ENCODE results near the gene CRY1.

CRY1 gene

DNA sequence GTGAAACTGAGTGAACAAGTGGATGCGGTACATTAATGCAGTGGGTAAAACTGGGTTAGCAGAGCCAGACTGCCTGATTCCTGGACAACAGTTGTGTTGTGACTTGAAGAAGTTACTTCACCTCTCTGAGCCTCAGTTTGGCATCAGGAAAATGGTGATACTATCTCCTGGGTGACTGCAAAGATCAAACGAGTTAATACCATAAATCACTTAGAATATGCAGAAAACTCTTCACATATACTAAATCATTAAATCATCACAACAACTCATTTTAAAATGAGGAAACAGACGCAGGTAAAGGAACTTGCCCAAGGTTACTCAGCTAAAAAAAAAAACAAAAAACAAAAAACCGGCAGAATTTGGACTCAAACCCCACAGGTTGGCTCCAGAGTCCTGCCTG, 107.2 kb downstream of the CRY1 start:
- Histone ChIP-seq H3K9ac (ENCODE audit: low read length) (peak overlapping the region; percentile 86), H3K9me3 (ENCODE audit: insufficient read depth, low read length) (no peaks in the 10 kb centered on the region), H3K4me2 (ENCODE audit: low read depth, low read length, poor library complexity, severe bottlenecking) (peak overlapping the region; percentile 96), H4K20me1 (ENCODE audit: low read depth, low read length) (no peaks in the 10 kb centered on the region), H3K4me3 (ENCODE audit: insufficient read depth, low read length, poor library complexity, severe bottlenecking) (peak overlapping the region; percentile 98), H2AFZ (ENCODE audit: low read depth, low read length, severe bottlenecking) (peak overlapping the region; percentile 99), H3F3A (ENCODE audit: insufficient read depth) (no peaks in the 10 kb centered on the region), H3K27me3 (ENCODE audit: low read length) (no peaks in the 10 kb centered on the region), H3K79me2 (ENCODE audit: insufficient read depth, low read length) (no peaks in the 10 kb centered on the region), H3K27ac (ENCODE audit: low read depth, low read length) (no peak overlapping the region), H3K36me3 (ENCODE audit: low read length) (peaks cover 5% of the 10 kb centered on the region; the same call in 1 of the 2 replicates), H3K9me2 (replicated peaks; ENCODE audit: insufficient read depth, low read length) (no peaks in the 10 kb centered on the region)
- no peak for TF ChIP-seq EZH2phosphoT487 (conservative IDR thresholded peaks at IDR 0.05; ENCODE audit: low read length)
- TF ChIP-seq, protein P1, sequence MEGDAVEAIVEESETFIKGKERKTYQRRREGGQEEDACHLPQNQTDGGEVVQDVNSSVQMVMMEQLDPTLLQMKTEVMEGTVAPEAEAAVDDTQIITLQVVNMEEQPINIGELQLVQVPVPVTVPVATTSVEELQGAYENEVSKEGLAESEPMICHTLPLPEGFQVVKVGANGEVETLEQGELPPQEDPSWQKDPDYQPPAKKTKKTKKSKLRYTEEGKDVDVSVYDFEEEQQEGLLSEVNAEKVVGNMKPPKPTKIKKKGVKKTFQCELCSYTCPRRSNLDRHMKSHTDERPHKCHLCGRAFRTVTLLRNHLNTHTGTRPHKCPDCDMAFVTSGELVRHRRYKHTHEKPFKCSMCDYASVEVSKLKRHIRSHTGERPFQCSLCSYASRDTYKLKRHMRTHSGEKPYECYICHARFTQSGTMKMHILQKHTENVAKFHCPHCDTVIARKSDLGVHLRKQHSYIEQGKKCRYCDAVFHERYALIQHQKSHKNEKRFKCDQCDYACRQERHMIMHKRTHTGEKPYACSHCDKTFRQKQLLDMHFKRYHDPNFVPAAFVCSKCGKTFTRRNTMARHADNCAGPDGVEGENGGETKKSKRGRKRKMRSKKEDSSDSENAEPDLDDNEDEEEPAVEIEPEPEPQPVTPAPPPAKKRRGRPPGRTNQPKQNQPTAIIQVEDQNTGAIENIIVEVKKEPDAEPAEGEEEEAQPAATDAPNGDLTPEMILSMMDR (IDR thresholded peaks at IDR 0.05; ENCODE audit: insufficient read depth, low read length, poor library complexity, severe bottlenecking), result no peak

DNA sequence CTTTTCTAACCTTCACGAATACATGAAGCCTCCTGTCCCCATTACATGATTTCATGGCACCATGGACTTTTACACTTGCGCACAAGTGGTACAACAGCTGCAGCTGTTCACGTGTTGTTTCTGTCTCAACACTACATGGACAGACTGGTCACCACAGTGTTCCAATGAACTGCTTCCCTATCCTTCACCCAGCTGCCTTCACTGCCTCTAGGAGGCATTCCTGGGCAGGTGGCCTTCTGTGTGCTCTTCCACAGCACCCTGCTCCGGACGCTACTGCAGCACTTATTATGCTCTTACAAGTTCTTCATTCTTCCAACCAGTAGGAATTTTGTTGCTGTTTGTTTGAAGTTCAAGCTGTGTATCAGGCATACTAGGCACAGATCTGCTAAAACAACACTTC, 107.9 kb downstream of the CRY1 start:
- Histone ChIP-seq H3K79me2 (ENCODE audit: insufficient read depth, low read length) (no peaks in the 10 kb centered on the region), H3K4me2 (ENCODE audit: low read depth, low read length, poor library complexity, severe bottlenecking) (no peak overlapping the region), H3K9ac (ENCODE audit: low read length) (no peak overlapping the region), H3K9me3 (ENCODE audit: insufficient read depth, low read length) (no peaks in the 10 kb centered on the region), H3K9me2 (replicated peaks; ENCODE audit: insufficient read depth, low read length) (no peaks in the 10 kb centered on the region), H4K20me1 (ENCODE audit: low read depth, low read length) (no peaks in the 10 kb centered on the region), H3K4me3 (ENCODE audit: insufficient read depth, low read length, poor library complexity, severe bottlenecking) (no peak overlapping the region), H3K36me3 (ENCODE audit: low read length) (peaks cover 5% of the 10 kb centered on the region; the same call in 1 of the 2 replicates), H2AFZ (ENCODE audit: low read depth, low read length, severe bottlenecking) (no peak overlapping the region), H3F3A (ENCODE audit: insufficient read depth) (no peaks in the 10 kb centered on the region), H3K27me3 (ENCODE audit: low read length) (no peaks in the 10 kb centered on the region), H3K27ac (ENCODE audit: low read depth, low read length) (no peak overlapping the region)
- TF ChIP-seq EZH2phosphoT487 (conservative IDR thresholded peaks at IDR 0.05; ENCODE audit: low read length), result no peak
- TF ChIP-seq, protein P1 (IDR thresholded peaks at IDR 0.05; ENCODE audit: insufficient read depth, low read length, poor library complexity, severe bottlenecking), result no peak

DNA sequence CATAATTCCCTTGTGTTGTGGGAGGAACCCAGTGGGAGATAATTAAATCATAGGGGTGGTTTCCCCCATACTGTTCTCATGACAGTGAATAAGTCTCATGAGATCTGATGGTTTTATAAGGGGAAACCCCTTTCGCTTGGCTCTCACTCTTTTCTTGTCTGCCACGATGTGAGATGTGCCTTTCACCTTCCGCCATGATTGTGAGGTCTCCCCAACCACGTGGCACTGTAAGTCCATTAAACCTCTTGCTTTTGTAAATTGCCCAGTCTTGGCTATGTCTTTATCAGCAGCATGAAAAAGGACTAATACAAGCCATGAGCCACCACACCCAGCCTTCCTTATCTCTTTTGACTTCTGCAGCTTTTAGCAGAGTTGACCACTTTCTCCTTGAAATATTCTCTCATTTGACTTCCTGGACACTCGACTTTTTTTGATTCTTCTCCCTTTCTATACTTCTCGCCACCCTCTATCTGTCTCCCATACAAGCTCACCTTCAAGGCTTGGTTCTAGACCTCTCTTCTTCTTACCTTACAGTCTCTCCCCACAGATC, 108.7 kb downstream of the CRY1 start:
- no peaks in the 10 kb centered on the region for H3K9me2 ChIP-seq (replicated peaks; ENCODE audit: insufficient read depth, low read length)
- peaks cover 5% of the 10 kb centered on the region; the same call in 1 of the 2 replicates for H3K36me3 ChIP-seq (ENCODE audit: low read length)
- no peaks in the 10 kb centered on the region for H3F3A ChIP-seq (ENCODE audit: insufficient read depth)
- no peak overlapping the region for H3K4me3 ChIP-seq (ENCODE audit: insufficient read depth, low read length, poor library complexity, severe bottlenecking)
- no peaks in the 10 kb centered on the region for H3K27me3 ChIP-seq (ENCODE audit: low read length)
- no peak overlapping the region for H2AFZ ChIP-seq (ENCODE audit: low read depth, low read length, severe bottlenecking)
- H4K20me1 ChIP-seq (ENCODE audit: low read depth, low read length), result no peaks in the 10 kb centered on the region
- no peaks in the 10 kb centered on the region for H3K79me2 ChIP-seq (ENCODE audit: insufficient read depth, low read length)
- H3K4me2 ChIP-seq (ENCODE audit: low read depth, low read length, poor library complexity, severe bottlenecking), result no peak overlapping the region
- H3K9ac ChIP-seq (ENCODE audit: low read length), result no peak overlapping the region
- TF ChIP-seq, protein P1 (IDR thresholded peaks at IDR 0.05; ENCODE audit: insufficient read depth, low read length, poor library complexity, severe bottlenecking), result no peak
- no peak for TF ChIP-seq EZH2phosphoT487 (conservative IDR thresholded peaks at IDR 0.05; ENCODE audit: low read length)
- no peaks in the 10 kb centered on the region for H3K9me3 ChIP-seq (ENCODE audit: insufficient read depth, low read length)
- H3K27ac ChIP-seq (ENCODE audit: low read depth, low read length), result no peak overlapping the region

All from SU-DHL-6 (cell line).